Right renal cortex interstitium (tissue), 3 donors: ENCODE measurements around the gene ZNF790. TPM values are rescaled to one million over a fixed set of nuclear protein-coding genes. Genes with fewer than 3 reads are reported as not detected.

Experiments
- DNase-seq, 3 donors: peaks; one replicate each; pipeline ENCODE4 v3.0.0-alpha.2; 2013; ENCODE audit warnings: low read depth in 3 of 3, low spot score in 2 of 3
- polyA plus RNA-seq, 3 donors: library from polyadenylated mRNA; unstranded; fragments of 120-200 nt; gene quantifications; one replicate each; pipeline ENCODE4 v1.2.1, GENCODE V29; 2013; ENCODE audit not compliant: insufficient read length in 3 of 3

Gene ZNF790
- polyA plus RNA-seq, 3 donors: 11.4 to 12.4 (median 12.4) TPM

DNA sequence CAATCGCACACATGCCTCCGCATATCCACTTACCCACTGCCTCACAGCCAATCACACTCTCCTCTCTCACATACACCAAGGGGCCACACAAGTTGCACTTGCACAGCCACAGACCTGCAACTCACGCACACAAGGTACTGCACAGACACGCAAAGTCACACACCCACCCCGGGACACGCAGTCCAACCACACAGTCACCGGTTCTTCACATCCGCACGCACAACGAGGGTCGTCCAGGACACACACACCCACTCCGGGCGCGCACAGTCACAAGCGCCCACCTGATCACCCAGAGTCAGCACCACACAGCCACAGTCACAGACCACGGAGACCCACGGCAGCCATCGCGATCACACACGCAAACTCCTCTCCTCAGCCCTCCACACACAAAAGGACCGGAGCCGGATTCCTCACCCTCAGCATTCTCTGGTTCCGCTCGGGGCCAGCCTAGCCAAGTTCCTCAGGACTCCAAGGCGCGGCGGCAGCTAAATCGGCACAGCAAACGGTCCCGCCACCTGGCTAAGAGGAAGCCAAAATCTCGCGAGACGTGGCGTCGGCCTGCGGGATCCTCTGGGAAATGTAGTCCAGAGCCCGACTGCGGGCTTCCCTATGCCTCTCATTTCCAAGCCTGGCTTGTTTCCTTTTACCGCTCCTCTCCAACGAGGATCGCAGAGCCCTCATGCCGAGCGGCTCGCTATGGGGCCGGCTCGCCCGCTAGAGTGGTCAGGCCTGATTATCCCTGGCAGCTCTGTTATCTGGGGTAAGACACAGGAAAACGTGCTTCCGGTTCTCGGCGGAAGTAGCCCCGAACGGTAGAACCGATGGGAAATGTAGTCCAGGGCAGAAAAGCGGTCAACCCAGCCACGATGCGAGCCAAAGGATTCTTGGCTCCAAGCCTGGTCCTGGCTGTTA lies 65.6 kb downstream of the ZNF790 start, which contains the start of gene ZNF850:
ZNF850 (minus strand) TSS at position 497 of the 912 bp plus-strand sequence. CDS start 10,201 bp downstream, outside the sequence.
- peak; percentile 94 to 96 (median 94) for DNase-seq

DNA sequence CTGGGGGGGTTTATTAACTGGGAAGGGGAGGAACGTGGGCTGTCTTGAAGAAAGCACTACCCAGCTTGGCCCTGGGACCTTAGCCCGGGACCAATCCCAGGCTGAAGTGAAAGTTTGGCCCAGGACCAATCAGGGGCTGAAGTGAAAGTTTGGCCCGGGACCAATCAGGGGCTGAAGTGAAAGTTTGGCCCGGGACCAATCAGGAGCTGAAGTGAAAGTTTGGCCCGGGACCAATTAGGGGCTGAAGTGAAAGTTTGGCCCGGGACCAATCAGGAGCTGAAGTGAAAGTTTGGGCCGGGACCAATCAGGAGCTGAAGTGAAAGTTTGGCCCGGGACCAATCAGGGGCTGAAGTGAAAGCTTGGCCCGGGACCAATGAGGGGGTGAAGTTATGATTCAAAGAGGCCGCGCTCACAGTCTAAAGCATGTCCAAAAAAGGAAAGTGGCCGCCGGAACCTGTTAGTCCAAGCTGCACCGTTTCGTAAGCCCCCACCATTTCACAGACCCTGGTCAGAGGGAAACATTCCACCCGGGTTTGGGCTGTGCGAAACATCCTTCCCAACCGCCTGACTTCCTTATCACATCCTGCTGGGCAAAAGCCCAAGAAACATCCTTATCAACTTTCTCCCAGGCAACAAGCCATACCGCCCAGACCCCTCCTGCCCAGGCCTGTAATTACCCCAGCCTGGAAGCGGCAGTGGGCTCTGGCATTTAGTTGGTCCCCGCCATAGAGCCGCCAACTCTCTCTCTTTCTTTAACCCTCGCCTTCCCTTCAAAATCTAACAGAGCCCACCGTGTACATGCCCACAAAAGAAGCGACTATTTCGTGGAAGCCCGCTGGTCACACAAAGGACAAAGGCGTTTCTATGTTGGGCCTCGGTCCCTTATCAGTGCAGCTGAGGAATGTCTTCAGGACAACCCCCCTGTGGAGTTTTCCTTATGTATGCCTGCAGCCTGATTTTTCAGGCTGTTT lies 66.6 kb downstream of the ZNF790 start:
- DNase-seq: peak; percentile 57 to 73 (median 65)

Other genes starting within 250 kb of the ZNF790 start
- gene ZNF382, start 233.1 kb downstream of the ZNF790 start, polyA plus RNA-seq: 1 to 10 TPM; 5.4 to 5.9 (median 5.5) TPM
- gene ZNF461, start 171.6 kb downstream of the ZNF790 start, polyA plus RNA-seq: 10 to 100 TPM in 2 of 3 donors, 1 to 10 TPM in 1; 9.9 to 14.4 (median 12.4) TPM
- gene ZNF567, start 150.8 kb downstream of the ZNF790 start, polyA plus RNA-seq: 10 to 100 TPM; 13.9 to 16.0 (median 15.3) TPM
- 1 to 10 TPM; 2.9 to 3.4 (median 3.1) TPM for gene ZNF850, start 65.6 kb downstream of the ZNF790 start, polyA plus RNA-seq
- gene ZNF345, start 12.5 kb upstream of the ZNF790 start, polyA plus RNA-seq: 10 to 100 TPM; 13.0 to 14.0 (median 13.5) TPM
- gene ZNF829, start 77.9 kb upstream of the ZNF790 start, polyA plus RNA-seq: 1 to 10 TPM; 6.8 to 7.6 (median 7.1) TPM
- gene ZNF568, start 77.9 kb upstream of the ZNF790 start, polyA plus RNA-seq: 10 to 100 TPM; 24.8 to 26.1 (median 26.0) TPM
- 10 to 100 TPM; 25.9 to 27.9 (median 26.6) TPM for gene ZNF420, start 240.0 kb upstream of the ZNF790 start, polyA plus RNA-seq